ENCODE measurements around the gene METTL16. TPM values are rescaled to one million over a fixed set of nuclear protein-coding genes. Genes with fewer than 3 reads are reported as not detected.

Gene METTL16
- total RNA-seq, 1 experiment from 2014 or later = 37.6 TPM

- TF ChIP-seq ATF3 (IDR thresholded peaks at IDR 0.05) (no peak), SRF (IDR thresholded peaks at IDR 0.05; ENCODE audit: low read depth) (no peak), EZH2 (IDR thresholded peaks at IDR 0.05) (no peak), CBX3 (IDR thresholded peaks at IDR 0.05; ENCODE audit: low read depth) (no peak), ZNF274 (IDR thresholded peaks at IDR 0.05; ENCODE audit: low read depth, low read length) (no peak), EGR1 (IDR thresholded peaks at IDR 0.05; ENCODE audit: low read depth) (peak; percentile 94), CTCF (IDR thresholded peaks at IDR 0.05 in 2 of 3, conservative IDR thresholded peaks at IDR 0.05 in 1 of 3; ENCODE audit: borderline replicate concordance in 1 of 3, insufficient read depth in 1 of 3, low read depth in 2 of 3, low read length in 2 of 3) (no peak)
Measured at GRCh38 chr17:2511462-2512369, at the start of gene METTL16 (continued).

- no TSS peak for BruUV-seq (replicated peaks)
- intact Hi-C loops (cut with micrococcal nuclease) = no loop called here
- ChIA-PET POLR2A (no interaction called here), RAD21 (ENCODE audit: low non-redundant PET in 1 of 2, low total read pairs in 2 of 2, uncharacterized antibody in 2 of 2, unreplicated experiment in 2 of 2) (no interaction called here), CTCF (no interaction called here)
- no peak overlapping the region for H3K4me2 ChIP-seq (ENCODE audit: low read length)
- no peaks in the 10 kb centered on the region for H3K27me3 ChIP-seq (ENCODE audit: insufficient read depth, low read length)
- H3K79me2 ChIP-seq (ENCODE audit: insufficient read depth, low read length) = no peaks in the 10 kb centered on the region
- no peak overlapping the region for H3K4me3 ChIP-seq (replicated peaks in 1 of 2; ENCODE audit: low read depth in 1 of 2, low read length in 2 of 2)
- peaks cover 0 to 8% of the 10 kb centered on the region in 2 experiments; a peak in 2 of 4 replicates for H3K9me3 ChIP-seq (ENCODE audit: control insufficient read depth in 1 of 2, insufficient read depth in 1 of 2, low read depth in 1 of 2, low read length in 2 of 2)
- H3K9me2 ChIP-seq (ENCODE audit: insufficient read depth) = no peaks in the 10 kb centered on the region
- TF ChIP-seq EZH2phosphoT487 (IDR thresholded peaks at IDR 0.05; ENCODE audit: borderline replicate concordance) (no peak), YY1 (IDR thresholded peaks at IDR 0.05; ENCODE audit: extremely low read depth, insufficient replicate concordance, low read depth, low read length) (no peak), POLR2AphosphoS5 (IDR thresholded peaks at IDR 0.05; ENCODE audit: low read depth, low read length) (no peak), EZH2 (IDR thresholded peaks at IDR 0.05) (no peak)
- no peak overlapping the region for H3K27ac ChIP-seq (ENCODE audit: low read depth, low read length)
- DNase-seq (ENCODE audit: low read depth, low spot score) (no peak), ATAC-seq (no peak)
- no peaks in the 10 kb centered on the region for H3K36me3 ChIP-seq (ENCODE audit: control insufficient read depth in 1 of 2, insufficient read depth in 2 of 2, low read length in 2 of 2)
- peaks cover 3 to 10% of the 10 kb centered on the region in 2 experiments; a peak in 3 of 4 replicates for H3K4me1 ChIP-seq (ENCODE audit: control insufficient read depth in 1 of 2, insufficient read depth in 2 of 2, low read length in 2 of 2)
- no peaks in the 10 kb centered on the region for H4K20me1 ChIP-seq (ENCODE audit: insufficient read depth)
- no peak overlapping the region for H3K9ac ChIP-seq (ENCODE audit: low read length)
- H2AFZ ChIP-seq (ENCODE audit: low read depth, low read length, poor library complexity, severe bottlenecking) = no peak overlapping the region
Measured at GRCh38 chr17:2560658-2561057, 49.0 kb upstream of the METTL16 start.

All from HCT116 (cell line).